GM12874 (cell line): ENCODE results near the gene PHYKPL.

ENCODE experiments used
- TF ChIP-seq, protein P1 (sequence below): IDR thresholded peaks from 2 replicates; pipeline ENCODE4 v1.5.1; 2011; ENCODE audit warnings: low read depth, mild to moderate bottlenecking, control low read depth, low read length, moderate library complexity; ENCODE audit not compliant: insufficient read depth

The PHYKPL gene

GRCh38 chr5:178241688-178242231 lies 9.2 kb upstream of the PHYKPL start:
- TF ChIP-seq, protein P1, sequence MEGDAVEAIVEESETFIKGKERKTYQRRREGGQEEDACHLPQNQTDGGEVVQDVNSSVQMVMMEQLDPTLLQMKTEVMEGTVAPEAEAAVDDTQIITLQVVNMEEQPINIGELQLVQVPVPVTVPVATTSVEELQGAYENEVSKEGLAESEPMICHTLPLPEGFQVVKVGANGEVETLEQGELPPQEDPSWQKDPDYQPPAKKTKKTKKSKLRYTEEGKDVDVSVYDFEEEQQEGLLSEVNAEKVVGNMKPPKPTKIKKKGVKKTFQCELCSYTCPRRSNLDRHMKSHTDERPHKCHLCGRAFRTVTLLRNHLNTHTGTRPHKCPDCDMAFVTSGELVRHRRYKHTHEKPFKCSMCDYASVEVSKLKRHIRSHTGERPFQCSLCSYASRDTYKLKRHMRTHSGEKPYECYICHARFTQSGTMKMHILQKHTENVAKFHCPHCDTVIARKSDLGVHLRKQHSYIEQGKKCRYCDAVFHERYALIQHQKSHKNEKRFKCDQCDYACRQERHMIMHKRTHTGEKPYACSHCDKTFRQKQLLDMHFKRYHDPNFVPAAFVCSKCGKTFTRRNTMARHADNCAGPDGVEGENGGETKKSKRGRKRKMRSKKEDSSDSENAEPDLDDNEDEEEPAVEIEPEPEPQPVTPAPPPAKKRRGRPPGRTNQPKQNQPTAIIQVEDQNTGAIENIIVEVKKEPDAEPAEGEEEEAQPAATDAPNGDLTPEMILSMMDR = no peak

- TF ChIP-seq, protein P1 = no peak
These were observed 8.6 kb upstream of the PHYKPL start for GRCh38 chr5:178241231-178241663.

DNA sequence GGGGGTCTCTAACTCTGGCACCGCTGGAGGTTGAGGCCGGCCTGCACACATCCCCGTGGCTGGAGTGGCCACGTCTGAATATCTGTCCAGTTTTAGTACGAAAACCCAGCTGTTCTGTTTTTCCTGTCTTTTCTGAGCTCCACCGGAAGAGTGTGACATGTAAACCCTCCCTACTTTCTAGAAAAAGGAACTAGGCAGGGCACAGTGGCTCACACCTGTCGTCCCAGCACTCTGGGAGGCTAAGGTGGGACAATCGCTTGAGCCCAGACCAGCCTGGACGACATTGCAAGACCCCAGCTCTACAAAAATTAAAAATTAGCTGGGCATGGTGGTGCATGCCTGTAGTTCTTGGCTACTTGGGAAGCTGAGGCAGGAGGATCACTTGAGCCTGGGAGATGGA lies 8.2 kb upstream of the PHYKPL start:
- TF ChIP-seq, protein P1 = no peak

DNA sequence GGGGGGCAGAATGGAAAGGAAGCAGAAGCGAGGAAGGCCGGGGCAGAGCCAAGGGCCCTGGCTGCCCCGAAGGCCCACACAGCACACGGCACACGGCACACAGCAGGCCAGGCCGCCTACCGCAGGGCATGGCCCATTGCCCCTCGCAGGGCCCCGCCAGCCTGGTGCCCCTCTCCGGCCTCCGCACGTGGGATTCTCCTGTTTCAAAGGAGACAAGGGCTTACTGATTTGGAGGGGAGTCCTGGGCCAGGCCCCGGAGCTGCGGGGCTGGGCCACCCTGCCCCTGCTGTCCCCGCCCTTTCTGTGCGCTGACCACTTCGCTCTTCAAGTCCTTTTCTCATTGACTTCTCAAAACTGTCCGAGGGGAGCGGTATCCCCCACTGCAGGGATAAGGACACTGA lies 7.7 kb upstream of the PHYKPL start:
- TF ChIP-seq, protein P1 = no peak

GRCh38 chr5:178238711-178239592 lies 6.3 kb upstream of the PHYKPL start:
- TF ChIP-seq, protein P1 = no peak

DNA sequence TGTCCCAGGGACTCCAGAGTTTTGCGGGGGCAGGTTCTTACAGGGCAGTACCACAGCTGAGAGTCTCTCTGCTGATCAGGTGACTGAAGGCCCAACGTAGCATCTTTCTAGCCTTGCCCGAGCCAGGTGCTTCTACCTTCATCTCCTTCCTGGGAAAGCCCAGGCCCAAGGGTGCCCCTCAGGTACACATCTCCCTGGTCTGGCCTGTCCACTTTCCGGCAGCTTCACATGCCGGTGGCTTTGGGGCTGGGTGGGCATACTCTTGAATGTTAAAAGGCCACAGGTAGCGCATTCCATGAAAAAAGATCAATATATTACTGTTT lies 5.7 kb upstream of the PHYKPL start:
- TF ChIP-seq, protein P1 = no peak

DNA sequence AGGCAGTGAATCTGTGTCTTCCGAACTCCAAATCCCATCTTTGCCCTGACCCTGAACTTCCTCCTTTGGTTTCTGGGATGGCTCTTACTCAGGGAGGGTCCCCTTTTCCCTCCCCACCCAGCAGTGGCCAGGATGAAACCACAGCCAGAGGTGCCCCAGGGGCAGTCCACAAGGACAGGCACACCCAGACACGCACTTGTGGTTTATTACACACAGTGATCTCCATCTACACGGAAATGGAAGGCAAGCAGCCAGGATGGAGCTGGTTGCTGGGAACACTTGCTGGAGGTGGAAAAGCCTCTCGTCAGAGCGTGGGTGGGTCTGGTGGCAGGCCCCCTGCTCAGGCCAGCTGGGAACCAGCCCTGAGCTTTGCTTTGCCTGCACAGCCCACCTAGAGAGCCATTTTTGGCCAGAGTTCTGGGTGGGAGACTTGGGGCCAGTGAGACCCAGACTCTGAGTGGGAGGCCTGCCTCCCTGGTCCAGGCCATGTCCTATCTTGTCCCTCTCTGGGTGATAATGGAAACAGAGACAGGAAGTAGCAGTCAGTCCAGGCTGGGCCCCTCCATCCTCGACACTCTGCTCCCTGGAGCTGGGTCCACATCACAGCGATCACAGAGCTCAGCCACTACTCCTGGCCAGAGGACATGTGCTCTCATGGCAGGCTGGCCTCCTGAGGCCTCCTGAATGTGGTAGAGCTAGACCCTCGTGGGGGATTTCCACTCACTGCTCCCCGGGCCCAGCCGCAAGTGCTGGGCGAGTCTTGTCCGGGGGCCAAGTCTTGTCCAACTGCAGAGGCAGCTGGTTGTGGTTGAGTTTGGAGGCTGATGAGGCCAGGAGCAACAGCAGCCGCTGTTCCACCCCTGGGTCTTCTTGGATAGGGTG lies 5.1 kb upstream of the PHYKPL start:
- TF ChIP-seq, protein P1 = no peak
